DOHH2 (cell line): Measurements from ENCODE around the gene MIEN1.

Experiments used
- EZH2phosphoT487 ChIP-seq: fragments of 200-600 bp; sonication (generic); IDR thresholded peaks from 2 replicates; pipeline ENCODE4 v1.6.1; 2017; ENCODE audit warnings: borderline replicate concordance, mild to moderate bottlenecking, antibody characterized with exemption, low read length, moderate library complexity, mixed read lengths
- TF ChIP-seq, protein P1 (sequence below): fragments of 200-600 bp; sonication (generic); IDR thresholded peaks from one replicate; pipeline ENCODE4 v1.5.1; 2014; ENCODE audit warnings: antibody characterized with exemption, mild to moderate bottlenecking, low read depth, low read length; ENCODE audit not compliant: poor library complexity, severe bottlenecking

DNA sequence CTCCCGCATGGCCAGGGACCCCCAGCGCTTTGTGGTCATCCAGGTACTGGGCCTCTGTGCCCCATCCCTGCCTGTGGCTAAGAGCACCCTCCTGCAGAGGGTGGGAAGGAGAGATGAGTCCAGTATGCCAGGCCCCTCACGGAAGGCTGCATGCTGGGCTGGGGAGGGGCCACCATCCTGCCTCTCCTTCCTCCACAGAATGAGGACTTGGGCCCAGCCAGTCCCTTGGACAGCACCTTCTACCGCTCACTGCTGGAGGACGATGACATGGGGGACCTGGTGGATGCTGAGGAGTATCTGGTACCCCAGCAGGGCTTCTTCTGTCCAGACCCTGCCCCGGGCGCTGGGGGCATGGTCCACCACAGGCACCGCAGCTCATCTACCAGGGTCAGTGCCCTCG, 3.7 kb downstream of the MIEN1 start:
- TF ChIP-seq, protein P1, sequence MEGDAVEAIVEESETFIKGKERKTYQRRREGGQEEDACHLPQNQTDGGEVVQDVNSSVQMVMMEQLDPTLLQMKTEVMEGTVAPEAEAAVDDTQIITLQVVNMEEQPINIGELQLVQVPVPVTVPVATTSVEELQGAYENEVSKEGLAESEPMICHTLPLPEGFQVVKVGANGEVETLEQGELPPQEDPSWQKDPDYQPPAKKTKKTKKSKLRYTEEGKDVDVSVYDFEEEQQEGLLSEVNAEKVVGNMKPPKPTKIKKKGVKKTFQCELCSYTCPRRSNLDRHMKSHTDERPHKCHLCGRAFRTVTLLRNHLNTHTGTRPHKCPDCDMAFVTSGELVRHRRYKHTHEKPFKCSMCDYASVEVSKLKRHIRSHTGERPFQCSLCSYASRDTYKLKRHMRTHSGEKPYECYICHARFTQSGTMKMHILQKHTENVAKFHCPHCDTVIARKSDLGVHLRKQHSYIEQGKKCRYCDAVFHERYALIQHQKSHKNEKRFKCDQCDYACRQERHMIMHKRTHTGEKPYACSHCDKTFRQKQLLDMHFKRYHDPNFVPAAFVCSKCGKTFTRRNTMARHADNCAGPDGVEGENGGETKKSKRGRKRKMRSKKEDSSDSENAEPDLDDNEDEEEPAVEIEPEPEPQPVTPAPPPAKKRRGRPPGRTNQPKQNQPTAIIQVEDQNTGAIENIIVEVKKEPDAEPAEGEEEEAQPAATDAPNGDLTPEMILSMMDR = no peak
- no peak for TF ChIP-seq EZH2phosphoT487
